Esophagus muscularis mucosa (tissue), 3 donors: ENCODE measurements around the gene PRSS16.

Source experiments
- CTCF ChIP-seq, 3 experiments: fragments of 200-600 bp in 2 of 3; fragments of 450-650 bp in 1 of 3; sonication (generic) in 2 of 3; IDR thresholded peaks; one replicate each; pipeline ENCODE4 v1.5.1; 2017 to 2019; ENCODE audit warnings: antibody characterized with exemption in 3 of 3, mild to moderate bottlenecking in 2 of 3, moderate library complexity in 1 of 3
- POLR2A ChIP-seq: fragments of 450-650 bp; IDR thresholded peaks from one replicate; pipeline ENCODE4 v1.6.1; 2017; ENCODE audit warnings: antibody characterized with exemption, moderate library complexity, mild to moderate bottlenecking, low read depth
- POLR2AphosphoS5 ChIP-seq, 2 donors: sonication (generic); formaldehyde crosslinking; IDR thresholded peaks; one replicate each; pipeline ENCODE4 v1.6.1; 2017; ENCODE audit warnings: antibody characterized with exemption in 2 of 2

- no peak for TF ChIP-seq CTCF (IDR thresholded peaks at IDR 0.05)
- no peak for TF ChIP-seq POLR2AphosphoS5 (IDR thresholded peaks at IDR 0.05)
- TF ChIP-seq POLR2A = no peak
Measured at GRCh38 chr6:27248783-27249182, 1.3 kb downstream of the PRSS16 start.
